ENCODE measurements around the gene NLRC3.

DNA sequence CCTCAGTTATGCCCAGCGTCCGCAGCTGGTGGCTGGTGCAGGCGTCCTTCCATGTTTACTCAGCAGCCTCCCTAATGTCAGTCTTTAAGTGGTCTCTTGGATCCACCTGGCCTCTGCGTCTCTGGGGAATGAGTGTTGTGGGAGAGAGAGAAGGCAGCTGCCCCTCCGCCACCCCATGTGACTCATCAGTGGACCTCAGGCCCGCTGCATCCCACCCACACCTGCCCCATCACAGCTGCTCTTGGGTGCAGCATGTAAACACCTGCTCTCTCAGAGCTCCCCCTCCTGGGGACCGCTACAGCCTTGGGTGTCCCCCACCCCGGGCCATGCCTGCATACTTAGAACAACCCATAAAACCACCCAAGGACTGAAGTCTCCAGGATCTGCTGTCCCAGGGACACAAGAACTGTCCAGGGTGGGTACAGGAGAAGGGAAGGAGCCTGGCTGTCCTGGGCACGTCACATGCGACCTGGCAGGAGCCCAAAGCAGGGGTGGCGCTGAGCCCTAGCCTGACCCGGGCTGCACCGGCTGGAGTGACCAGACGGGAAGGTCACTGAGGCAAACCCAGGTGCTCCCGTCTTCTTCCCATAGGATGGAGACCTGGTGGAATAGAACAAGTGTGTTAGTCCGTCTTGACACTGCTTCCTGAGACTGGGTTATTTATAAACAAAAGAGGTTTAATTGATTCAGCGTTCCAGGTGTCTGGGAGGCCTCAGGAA is 86.1 kb downstream of the NLRC3 start:
- TF ChIP-seq, protein P1, sequence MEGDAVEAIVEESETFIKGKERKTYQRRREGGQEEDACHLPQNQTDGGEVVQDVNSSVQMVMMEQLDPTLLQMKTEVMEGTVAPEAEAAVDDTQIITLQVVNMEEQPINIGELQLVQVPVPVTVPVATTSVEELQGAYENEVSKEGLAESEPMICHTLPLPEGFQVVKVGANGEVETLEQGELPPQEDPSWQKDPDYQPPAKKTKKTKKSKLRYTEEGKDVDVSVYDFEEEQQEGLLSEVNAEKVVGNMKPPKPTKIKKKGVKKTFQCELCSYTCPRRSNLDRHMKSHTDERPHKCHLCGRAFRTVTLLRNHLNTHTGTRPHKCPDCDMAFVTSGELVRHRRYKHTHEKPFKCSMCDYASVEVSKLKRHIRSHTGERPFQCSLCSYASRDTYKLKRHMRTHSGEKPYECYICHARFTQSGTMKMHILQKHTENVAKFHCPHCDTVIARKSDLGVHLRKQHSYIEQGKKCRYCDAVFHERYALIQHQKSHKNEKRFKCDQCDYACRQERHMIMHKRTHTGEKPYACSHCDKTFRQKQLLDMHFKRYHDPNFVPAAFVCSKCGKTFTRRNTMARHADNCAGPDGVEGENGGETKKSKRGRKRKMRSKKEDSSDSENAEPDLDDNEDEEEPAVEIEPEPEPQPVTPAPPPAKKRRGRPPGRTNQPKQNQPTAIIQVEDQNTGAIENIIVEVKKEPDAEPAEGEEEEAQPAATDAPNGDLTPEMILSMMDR (IDR thresholded peaks at IDR 0.05; ENCODE audit: insufficient read depth, low read length): no peak
- no peak for TF ChIP-seq POLR2AphosphoS5 (IDR thresholded peaks at IDR 0.05; ENCODE audit: low read depth)

Data from HL-60 (cell line).